Activated CD4-positive, alpha-beta T cell treated with anti-CD3 and anti-CD28 coated beads for 36 hours (primary cell): ENCODE results near the gene SRSF12. TPM values are rescaled to one million over a fixed set of nuclear protein-coding genes. Genes with fewer than 3 reads are reported as not detected.

Source experiments
- ATAC-seq: fragments of 200-7000 bp; cut with Tn5 transposase; one replicate; pipeline ENCODE4 v1.10.0; 2021; ENCODE audit warnings: mild to moderate bottlenecking, moderate library complexity
- CTCF ChIA-PET: fragments of 350-600 bp; sonication (Branson Sonifier 250); formaldehyde crosslinking; loops from one replicate; lab custom pipeline; 2021; ENCODE audit warnings: antibody characterized with exemption; lab: Charles Lee
- POLR2A ChIA-PET: fragments of 350-600 bp; sonication (Branson Sonifier 250); formaldehyde crosslinking; loops from one replicate; lab custom pipeline; 2021; ENCODE audit warnings: antibody characterized with exemption, inconsistent platforms; lab: Charles Lee
- DNase-seq: peaks from one replicate; pipeline ENCODE4 v3.0.0-alpha.2; 2020
- H3K27ac Mint-ChIP-seq: one replicate; pipeline ENCODE4 v1.8.0; 2021; ENCODE audit warnings: mixed read lengths
- H3K27me3 Mint-ChIP-seq: one replicate; pipeline ENCODE4 v1.8.0; 2021; ENCODE audit warnings: mixed read lengths
- H3K36me3 Mint-ChIP-seq: one replicate; pipeline ENCODE4 v1.8.0; 2021; ENCODE audit warnings: low read depth, mixed read lengths
- H3K4me1 Mint-ChIP-seq: one replicate; pipeline ENCODE4 v1.8.0; 2021; ENCODE audit warnings: mixed read lengths
- H3K4me3 Mint-ChIP-seq: one replicate; pipeline ENCODE4 v1.8.0; 2021; ENCODE audit warnings: mild to moderate bottlenecking, moderate library complexity, mixed read lengths
- H3K9me3 Mint-ChIP-seq: one replicate; pipeline ENCODE4 v1.8.0; 2021; ENCODE audit warnings: low read depth, mixed read lengths
- intact Hi-C, 2 experiments: fragments of 100-400 bp; cut with DNase I in 1 of 2; cut with micrococcal nuclease in 1 of 2; formaldehyde crosslinking; loops; one replicate each; pipeline versions ENCODE4 v1.14.2 to v1.15.1; 2022 to 2024; cut with DNase I, micrococcal nuclease
- total RNA-seq, 2 experiments: library from RNA; stranded (reverse); gene quantifications; one replicate each; pipeline ENCODE4 v1.2.3, GENCODE V29; 2021

The SRSF12 gene
- total RNA-seq, 2 experiments from 2014 or later: 0.26 to 0.27 TPM

DNA sequence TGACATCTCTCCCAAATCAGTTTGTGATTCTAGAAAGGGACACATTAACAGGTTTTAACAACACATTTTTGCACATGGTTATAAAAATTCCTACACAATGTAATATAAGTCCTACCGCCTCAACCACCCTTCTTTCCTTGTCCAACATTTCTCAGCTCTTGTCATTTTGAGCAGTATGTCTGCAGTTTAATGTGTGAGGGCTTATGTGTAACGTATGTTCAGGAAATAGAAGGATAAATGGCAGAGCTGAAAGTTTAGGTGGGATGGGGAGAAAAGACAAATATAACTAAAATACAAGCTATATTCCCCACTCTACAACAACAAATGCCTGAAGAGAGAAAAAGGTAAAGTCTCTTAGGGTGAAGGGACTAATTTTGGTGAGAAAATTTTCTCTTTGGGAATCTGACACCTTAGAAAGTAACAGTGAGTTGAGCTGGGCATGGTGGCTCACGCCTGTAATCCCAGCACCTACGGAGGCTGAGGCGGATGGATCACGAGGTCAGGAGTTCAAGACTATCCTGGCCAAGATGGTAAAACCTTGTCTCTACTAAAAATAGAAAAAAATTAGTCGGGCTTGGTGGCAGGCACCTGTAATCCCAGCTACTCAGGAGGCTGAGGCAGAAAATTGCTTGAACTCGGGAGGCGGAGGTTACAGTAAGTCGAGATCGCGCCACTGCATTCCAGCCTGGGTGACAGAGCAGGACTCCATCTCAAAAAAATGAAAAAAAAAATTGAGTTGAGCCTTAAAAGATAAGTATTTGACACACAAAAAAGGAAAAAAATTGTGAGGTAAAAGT, 32.3 kb downstream of the SRSF12 start:
- POLR2A ChIA-PET: interaction anchor here (0.6 to 1.6 kb wide), 4 partner anchors 60 to 212 kb away, joined by 3 to 8 read pairs (median 4); partner anchors contain the start of genes PM20D2 and RNGTT
- ATAC-seq: no peak

DNA sequence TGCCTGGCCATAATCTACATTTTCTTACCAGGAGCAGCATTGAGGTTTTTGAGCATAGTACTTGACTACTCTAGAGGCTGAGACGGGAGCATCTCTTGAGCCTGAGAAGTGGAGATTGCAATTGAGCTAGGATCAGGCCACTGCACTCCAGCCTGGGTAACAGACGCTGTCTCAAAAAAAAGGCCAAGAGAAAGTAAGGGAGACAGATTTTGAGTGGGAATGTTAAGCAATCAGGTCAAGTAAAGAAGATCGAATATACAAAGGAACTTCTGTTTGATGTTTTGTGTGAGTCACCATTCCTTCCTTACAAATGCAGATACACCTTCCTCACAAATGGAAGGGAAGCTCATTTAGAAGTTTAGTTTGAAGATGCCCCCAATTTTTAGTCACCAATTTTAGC, 32.9 kb downstream of the SRSF12 start:
- H3K27ac Mint-ChIP-seq: peak overlapping the region; percentile 75
- no peak for DNase-seq

More for the DNA sequence above, 32.3 kb downstream of the SRSF12 start:
- CTCF ChIA-PET: interaction anchor here (0.8 to 4.1 kb wide), 6 partner anchors 13 to 215 kb away, joined by 3 to 15 read pairs (median 3); no protein-coding TSS in a partner anchor
- peaks cover 43% of the 10 kb centered on the region for H3K36me3 Mint-ChIP-seq
- H3K27me3 Mint-ChIP-seq: no peaks in the 10 kb centered on the region
- peaks cover 22% of the 10 kb centered on the region for H3K4me1 Mint-ChIP-seq
- no peak overlapping the region for H3K4me3 Mint-ChIP-seq
- DNase-seq: no peak
- no peak overlapping the region for H3K27ac Mint-ChIP-seq
- no peaks in the 10 kb centered on the region for H3K9me3 Mint-ChIP-seq
- intact Hi-C loops: loop anchor here in 1 of 2 experiments (10.0 kb wide), 1 partner anchor 1931 kb away; the partner anchor contains the start of gene ZNF292

DNA sequence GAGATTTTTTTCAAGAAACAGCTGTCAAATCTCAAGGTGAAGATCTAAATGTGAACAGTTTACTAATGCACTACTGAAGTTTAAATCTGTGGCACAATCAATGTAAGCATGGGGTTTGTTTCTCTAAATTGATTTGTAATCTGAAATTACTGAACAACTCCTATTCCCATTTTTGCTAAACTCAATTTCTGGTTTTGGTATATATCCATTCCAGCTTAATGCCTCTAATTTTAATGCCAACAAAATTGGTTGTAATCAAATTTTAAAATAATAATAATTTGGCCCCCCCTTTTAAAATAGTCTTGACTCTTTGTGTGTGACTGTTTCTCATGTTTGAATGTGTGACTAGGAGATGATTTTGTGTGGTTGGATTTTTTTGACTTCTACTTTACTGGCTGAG, 33.3 kb downstream of the SRSF12 start:
- Mint-ChIP-seq H3K9me3 (no peaks in the 10 kb centered on the region), H3K36me3 (peaks cover 44% of the 10 kb centered on the region), H3K27me3 (no peaks in the 10 kb centered on the region), H3K27ac (peak overlapping the region; percentile 75), H3K4me3 (peak overlapping the region; percentile 2), H3K4me1 (peaks cover 22% of the 10 kb centered on the region)
- CTCF ChIA-PET: interaction anchor here (0.7 to 4.1 kb wide), 5 partner anchors 14 to 214 kb away, joined by 3 to 15 read pairs (median 4); no protein-coding TSS in a partner anchor
- no peak for DNase-seq
- intact Hi-C loops: loop anchor here (5.0 to 10.0 kb wide), 4 partner anchors 553 to 1930 kb away; partner anchors contain the start of genes LYRM2 (in 1 of the 2), MDN1 (in 1 of the 2) and ZNF292 (in 1 of the 2)
- ATAC-seq: no peak
- POLR2A ChIA-PET: interaction anchor here (0.7 to 1.3 kb wide), 4 partner anchors 14 to 213 kb away, joined by 3 to 5 read pairs (median 3); partner anchors contain the start of gene RNGTT

More for the DNA sequence above, 32.9 kb downstream of the SRSF12 start:
- no peak for ATAC-seq
- Mint-ChIP-seq H3K27me3 (no peaks in the 10 kb centered on the region), H3K36me3 (peaks cover 44% of the 10 kb centered on the region), H3K9me3 (no peaks in the 10 kb centered on the region), H3K4me1 (peaks cover 22% of the 10 kb centered on the region), H3K4me3 (peak overlapping the region; percentile 2)
- CTCF ChIA-PET: interaction anchor here (0.7 to 4.1 kb wide), 8 partner anchors 14 to 214 kb away, joined by 3 to 15 read pairs (median 3); no protein-coding TSS in a partner anchor
- POLR2A ChIA-PET: interaction anchor here (0.7 to 1.1 kb wide), 3 partner anchors 32 to 213 kb away, joined by 3 to 5 read pairs (median 3); partner anchors contain the start of gene RNGTT
- intact Hi-C loops: loop anchor here (5.0 to 10.0 kb wide), 4 partner anchors 552 to 1930 kb away; partner anchors contain the start of genes LYRM2 (in 1 of the 2), MDN1 (in 1 of the 2) and ZNF292 (in 1 of the 2)

DNA sequence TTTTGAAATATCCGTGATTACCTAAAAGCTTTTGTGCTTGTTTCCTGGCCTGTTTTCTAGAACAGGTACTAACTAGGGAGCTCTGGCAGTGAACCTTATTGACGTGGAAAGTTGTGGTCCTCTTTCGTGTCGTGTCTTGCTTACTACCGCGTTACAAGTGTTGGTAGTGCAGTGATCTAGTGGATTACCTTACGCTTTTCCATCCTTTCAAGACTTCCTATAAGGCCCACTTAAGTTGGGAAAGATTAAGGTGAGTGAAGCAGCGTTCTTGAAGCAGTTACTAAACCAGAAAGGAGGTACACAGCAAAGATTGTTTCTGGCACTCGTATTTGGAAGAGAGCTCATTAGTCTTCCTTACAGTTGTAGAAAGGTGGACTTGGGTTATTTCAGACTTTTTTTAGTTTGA, 35.4 kb downstream of the SRSF12 start:
- no peaks in the 10 kb centered on the region for H3K27me3 Mint-ChIP-seq

DNA sequence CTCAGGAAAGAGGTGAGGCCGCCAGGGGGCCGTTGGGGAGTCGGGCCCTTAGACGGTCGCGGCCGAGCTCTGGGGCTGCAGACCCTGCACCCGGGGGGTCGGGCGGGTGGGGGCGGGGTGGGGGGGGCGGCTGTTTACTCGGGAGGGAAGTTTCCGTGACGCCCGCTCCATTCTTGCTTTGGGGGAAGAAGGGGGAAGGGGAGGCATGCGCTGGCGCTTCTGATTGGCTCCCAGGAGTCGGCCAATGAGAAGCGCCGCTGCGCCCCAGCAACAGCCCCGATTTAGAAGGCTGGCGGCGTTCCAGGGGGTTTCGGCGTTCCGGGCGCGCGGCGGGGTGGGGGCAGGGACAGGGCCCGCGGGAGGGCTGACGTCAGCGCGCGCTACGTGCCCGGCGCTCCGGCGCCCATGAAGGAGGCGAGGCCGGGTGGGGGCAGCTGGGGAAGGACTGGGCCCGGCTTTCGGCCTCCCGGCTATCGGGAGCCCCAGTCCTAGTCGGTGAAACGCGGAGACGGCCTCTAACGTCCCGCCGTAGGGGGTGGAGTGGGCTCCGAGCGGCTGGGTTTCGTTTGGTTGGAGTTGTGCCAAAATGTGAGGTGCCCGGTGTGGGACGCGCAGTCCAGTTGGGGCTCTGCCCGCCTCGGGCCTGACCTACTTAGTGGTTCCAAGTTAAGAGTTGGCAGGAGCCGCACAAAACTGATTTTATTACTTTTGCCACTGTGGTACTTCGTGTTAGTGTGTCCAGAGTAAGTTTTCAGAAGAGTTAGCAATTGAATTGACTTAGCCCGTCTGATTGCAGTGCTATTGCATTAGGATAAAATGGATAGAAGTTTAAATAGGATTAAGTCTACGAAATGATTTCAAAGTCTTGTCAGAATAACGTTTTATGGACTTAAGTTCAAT, 36.2 kb downstream of the SRSF12 start:
- ATAC-seq: peak; percentile 52

More for the DNA sequence above, 35.4 kb downstream of the SRSF12 start:
- CTCF ChIA-PET: interaction anchor here (1.1 to 2.1 kb wide), 2 partner anchors 63 to 99 kb away, joined by 4 to 17 read pairs; partner anchors contain the start of gene PM20D2
- H3K4me1 Mint-ChIP-seq: peaks cover 28% of the 10 kb centered on the region
- peak overlapping the region; percentile 91 for H3K4me3 Mint-ChIP-seq
- H3K9me3 Mint-ChIP-seq: no peaks in the 10 kb centered on the region
- H3K27ac Mint-ChIP-seq: peak overlapping the region; percentile 100
- intact Hi-C loops: loop anchor here (2.0 to 10.0 kb wide), 5 partner anchors 16 to 1928 kb away; partner anchors contain the start of genes LYRM2 (in 1 of the 2), MDN1 (in 1 of the 2) and ZNF292 (in 1 of the 2)
- POLR2A ChIA-PET: interaction anchor here (0.5 to 2.0 kb wide), 8 partner anchors 8 to 141 kb away, joined by 3 to 15 read pairs (median 4); partner anchors contain the start of gene PM20D2
- peak; percentile 32 for DNase-seq
- peaks cover 44% of the 10 kb centered on the region for H3K36me3 Mint-ChIP-seq
- ATAC-seq: no peak

DNA sequence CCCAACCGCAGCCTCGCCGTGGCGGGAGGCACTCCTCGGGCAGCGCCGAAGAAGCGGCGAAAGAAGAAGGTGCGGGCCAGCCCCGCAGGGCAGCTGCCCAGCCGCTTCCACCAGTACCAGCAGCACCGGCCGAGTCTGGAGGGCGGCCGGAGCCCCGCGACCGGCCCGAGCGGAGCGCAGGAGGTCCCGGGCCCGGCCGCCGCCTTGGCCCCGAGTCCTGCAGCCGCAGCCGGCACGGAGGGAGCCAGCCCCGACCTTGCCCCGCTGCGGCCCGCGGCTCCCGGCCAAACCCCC, 36.8 kb downstream of the SRSF12 start:
- intact Hi-C loops: loop anchor here (1.0 to 10.0 kb wide), 14 partner anchors 36 to 1926 kb away; partner anchors contain the start of genes LYRM2 (in 2 of the 2), MDN1 (in 2 of the 2), UBE2J1 (in 2 of the 2) and AKIRIN2 (in 1 of the 2)
- DNase-seq (no peak), ATAC-seq (peak; percentile 15)
- CTCF ChIA-PET: interaction anchor here (0.6 to 1.0 kb wide), 3 partner anchors 44 to 284 kb away, joined by 3 to 4 read pairs (median 3); no protein-coding TSS in a partner anchor
- Mint-ChIP-seq H3K36me3 (peaks cover 42% of the 10 kb centered on the region), H3K27ac (peak overlapping the region; percentile 99), H3K4me1 (peaks cover 28% of the 10 kb centered on the region), H3K4me3 (peak overlapping the region; percentile 94), H3K9me3 (no peaks in the 10 kb centered on the region), H3K27me3 (no peaks in the 10 kb centered on the region)
- POLR2A ChIA-PET: interaction anchor here (0.6 to 2.2 kb wide), 6 partner anchors 12 to 740 kb away, joined by 3 to 20 read pairs (median 4); partner anchors contain the start of genes LYRM2, PM20D2 and RNGTT

More for the DNA sequence above, 36.2 kb downstream of the SRSF12 start:
- H3K27ac Mint-ChIP-seq: peak overlapping the region; percentile 100
- H3K4me3 Mint-ChIP-seq: peak overlapping the region; percentile 91
- CTCF ChIA-PET: interaction anchor here (1.1 kb wide), 1 partner anchor 64 kb away, joined by 4 read pairs; the partner anchor contains the start of gene PM20D2
- H3K9me3 Mint-ChIP-seq: no peaks in the 10 kb centered on the region
- H3K36me3 Mint-ChIP-seq: peaks cover 42% of the 10 kb centered on the region
- peak; percentile 99 for DNase-seq
- peaks cover 28% of the 10 kb centered on the region for H3K4me1 Mint-ChIP-seq
- H3K27me3 Mint-ChIP-seq: no peaks in the 10 kb centered on the region
- POLR2A ChIA-PET: interaction anchor here (0.6 to 2.0 kb wide), 7 partner anchors 7 to 556 kb away, joined by 3 to 15 read pairs (median 4); partner anchors contain the start of genes LYRM2 and PM20D2
- intact Hi-C loops: loop anchor here (1.0 to 10.0 kb wide), 15 partner anchors 17 to 1927 kb away; partner anchors contain the start of genes LYRM2 (in 2 of the 2), MDN1 (in 2 of the 2), UBE2J1 (in 2 of the 2) and AKIRIN2 (in 1 of the 2)

DNA sequence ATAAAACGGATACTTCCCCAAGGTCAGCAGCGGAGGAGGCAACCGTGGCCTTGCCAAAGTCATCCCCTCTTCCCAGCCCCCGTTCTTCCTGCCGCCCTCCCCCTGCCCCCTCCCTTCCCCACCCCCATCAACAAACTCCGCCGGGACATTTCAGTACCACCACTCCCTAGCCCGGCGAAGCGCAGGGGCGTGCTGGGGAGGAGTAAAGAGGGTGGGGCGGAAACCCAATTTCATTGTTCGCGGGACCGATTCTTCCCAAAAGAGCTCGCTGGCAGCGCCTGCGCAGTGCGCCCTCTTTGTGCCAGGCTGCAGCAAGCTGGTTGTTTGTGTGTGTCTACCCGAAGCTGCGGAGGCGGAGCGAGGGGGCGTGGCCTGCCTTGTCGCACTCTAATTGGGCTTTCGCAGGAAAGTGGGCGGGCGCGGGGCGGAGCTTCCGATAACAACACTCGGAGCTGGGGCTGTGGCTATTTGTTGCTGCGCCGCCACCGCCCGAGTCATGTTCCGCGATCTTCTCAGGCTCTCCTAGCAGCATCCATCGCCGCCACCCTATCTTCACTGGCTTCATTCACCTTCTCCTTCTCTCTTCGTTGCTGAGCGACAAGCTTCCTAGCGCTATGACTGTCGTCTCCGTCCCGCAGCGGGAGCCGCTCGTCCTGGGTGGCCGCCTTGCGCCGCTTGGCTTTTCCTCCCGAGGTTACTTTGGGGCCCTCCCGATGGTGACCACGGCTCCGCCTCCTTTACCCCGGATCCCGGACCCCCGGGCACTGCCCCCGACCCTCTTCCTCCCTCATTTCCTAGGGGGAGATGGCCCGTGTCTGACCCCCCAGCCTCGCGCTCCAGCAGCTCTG, 37.4 kb downstream of the SRSF12 start, which contains the start of gene PNRC1:
Gene PNRC1, plus strand, starts transcription at position 471 of the 848 bp plus-strand sequence. Its CDS starts 144 bp downstream, at position 615.
- CTCF ChIA-PET: interaction anchor here (0.6 to 3.5 kb wide), 8 partner anchors 18 to 284 kb away, joined by 3 to 19 read pairs (median 4); partner anchors contain the start of gene RNGTT
- H3K36me3 Mint-ChIP-seq: peaks cover 39% of the 10 kb centered on the region
- peak; percentile 100 for DNase-seq
- no peaks in the 10 kb centered on the region for H3K27me3 Mint-ChIP-seq
- H3K4me3 Mint-ChIP-seq: peak within 1 kb of the TSS; percentile 94
- peaks cover 28% of the 10 kb centered on the region for H3K4me1 Mint-ChIP-seq
- H3K9me3 Mint-ChIP-seq: no peaks in the 10 kb centered on the region
- ATAC-seq: peak; percentile 72
- H3K27ac Mint-ChIP-seq: peak within 1 kb of the TSS; percentile 100
- POLR2A ChIA-PET: interaction anchor here (0.6 to 2.2 kb wide), 15 partner anchors 11 to 1207 kb away, joined by 3 to 20 read pairs (median 3); partner anchors contain the start of genes LYRM2, PM20D2, RNGTT and SRSF12
- intact Hi-C loops: loop anchor here (1.0 to 10.0 kb wide), 19 partner anchors 36 to 1926 kb away; partner anchors contain the start of genes LYRM2 (in 2 of the 2), MAP3K7 (in 2 of the 2), MDN1 (in 2 of the 2) and RNGTT (in 2 of the 2)

DNA sequence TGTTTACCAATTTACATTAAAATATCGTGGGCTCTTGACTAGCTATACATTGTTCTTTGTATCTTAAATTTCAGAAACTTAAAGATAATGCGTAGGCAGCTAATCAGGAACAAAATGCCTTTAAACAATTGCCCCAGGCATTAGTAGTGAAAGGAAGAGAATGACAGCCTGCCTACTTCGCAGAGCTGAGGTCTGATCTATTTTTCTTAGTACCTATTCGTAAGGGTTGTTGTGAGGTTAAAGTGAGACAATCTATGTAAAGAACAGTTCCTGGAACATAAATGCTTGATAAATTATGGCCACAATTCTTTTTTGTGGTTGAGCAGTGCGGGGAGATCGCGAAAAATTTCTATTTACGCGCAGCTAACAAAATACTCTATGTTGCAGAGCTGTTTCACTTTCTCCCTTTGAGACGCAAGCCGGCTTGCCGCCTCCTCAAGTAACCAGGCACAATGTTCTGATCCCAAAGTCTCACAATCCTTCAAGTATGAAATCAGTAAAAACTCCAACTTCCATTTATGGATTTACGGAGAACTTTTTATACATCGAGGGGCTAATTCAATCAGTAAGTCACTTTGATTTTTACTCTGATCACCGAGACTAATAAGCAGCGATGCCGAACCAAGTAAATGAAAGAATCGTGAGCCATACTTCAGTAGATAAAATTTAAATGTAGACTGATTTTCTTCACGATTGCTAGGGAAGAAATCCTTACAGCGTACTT, 38.2 kb downstream of the SRSF12 start:
- intact Hi-C loops: loop anchor here (1.0 to 10.0 kb wide), 16 partner anchors 37 to 1925 kb away; partner anchors contain the start of genes MAP3K7 (in 2 of the 2), MDN1 (in 2 of the 2), RNGTT (in 2 of the 2) and AKIRIN2 (in 1 of the 2)
- POLR2A ChIA-PET: interaction anchor here (0.6 to 2.2 kb wide), 13 partner anchors 11 to 1208 kb away, joined by 3 to 20 read pairs (median 4); partner anchors contain the start of genes PM20D2, RNGTT and SRSF12
- ATAC-seq: peak; percentile 14
- peak overlapping the region; percentile 94 for H3K4me3 Mint-ChIP-seq
- no peaks in the 10 kb centered on the region for H3K9me3 Mint-ChIP-seq
- peak; percentile 71 for DNase-seq
- H3K36me3 Mint-ChIP-seq: peaks cover 31% of the 10 kb centered on the region
- H3K27me3 Mint-ChIP-seq: no peaks in the 10 kb centered on the region
- H3K27ac Mint-ChIP-seq: peak overlapping the region; percentile 99
- peaks cover 21% of the 10 kb centered on the region for H3K4me1 Mint-ChIP-seq
- CTCF ChIA-PET: interaction anchor here (0.6 to 3.5 kb wide), 14 partner anchors 9 to 1247 kb away, joined by 3 to 19 read pairs (median 4); partner anchors contain the start of gene RNGTT
